Measurements from ENCODE around the gene PTPRO.

The PTPRO gene

DNA sequence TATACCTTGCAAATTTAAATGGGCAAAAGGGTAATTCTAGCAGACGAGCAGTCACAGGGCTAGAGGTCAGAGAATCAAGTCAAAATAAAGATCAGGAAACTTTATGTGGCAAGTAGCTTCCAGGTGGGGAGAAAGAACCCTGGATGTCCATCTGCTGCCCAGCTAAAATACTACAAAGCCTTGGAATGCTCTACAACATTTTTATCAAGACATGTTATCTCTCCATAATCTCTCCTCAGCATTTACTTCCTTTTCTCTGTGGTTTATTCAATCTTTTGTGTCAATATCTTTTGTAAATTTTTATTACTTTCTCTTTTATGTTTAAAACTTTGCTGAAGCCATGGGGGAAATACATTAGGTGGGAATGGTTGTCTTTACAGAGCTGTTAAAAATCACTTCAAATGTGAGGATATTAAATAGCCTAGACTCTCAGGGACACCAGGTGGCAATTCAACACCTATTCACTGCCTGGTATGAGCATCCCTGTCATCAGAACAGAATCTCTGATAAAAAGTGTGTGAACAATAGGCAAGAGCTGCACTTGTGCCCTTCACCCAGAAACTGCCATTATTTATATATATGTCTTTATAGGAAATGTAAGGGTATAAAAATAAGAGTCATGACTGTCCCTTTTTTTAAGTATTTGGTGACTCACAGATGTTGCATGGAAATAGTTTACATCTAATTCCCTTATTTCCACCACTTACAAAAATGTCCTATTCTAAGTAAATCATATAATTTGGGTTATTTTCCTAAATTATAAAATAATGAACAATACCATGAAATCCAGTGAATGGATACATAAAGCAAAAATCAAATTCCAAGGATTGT is 314.0 kb downstream of the PTPRO start:
- no peak overlapping the region for H3K4me3 ChIP-seq (ENCODE audit: low read length)
- no peaks in the 10 kb centered on the region for H3K9me3 ChIP-seq (ENCODE audit: insufficient read depth, low read depth, low read length)
- peaks cover 8% of the 10 kb centered on the region for H3K4me1 ChIP-seq (ENCODE audit: insufficient read depth, low read length)
- H3K36me3 ChIP-seq (ENCODE audit: insufficient read depth, low read depth, low read length), result 0 out of 2 replicates have a peak, but pooled peaks cover 5% of the 10 kb centered on the region
- H3K27ac ChIP-seq (ENCODE audit: low read length), result no peak overlapping the region
- no peaks in the 10 kb centered on the region for H3K27me3 ChIP-seq (ENCODE audit: insufficient read depth, low read length)
- no peak overlapping the region for H3K9ac ChIP-seq (ENCODE audit: low read depth, low read length)

DNA sequence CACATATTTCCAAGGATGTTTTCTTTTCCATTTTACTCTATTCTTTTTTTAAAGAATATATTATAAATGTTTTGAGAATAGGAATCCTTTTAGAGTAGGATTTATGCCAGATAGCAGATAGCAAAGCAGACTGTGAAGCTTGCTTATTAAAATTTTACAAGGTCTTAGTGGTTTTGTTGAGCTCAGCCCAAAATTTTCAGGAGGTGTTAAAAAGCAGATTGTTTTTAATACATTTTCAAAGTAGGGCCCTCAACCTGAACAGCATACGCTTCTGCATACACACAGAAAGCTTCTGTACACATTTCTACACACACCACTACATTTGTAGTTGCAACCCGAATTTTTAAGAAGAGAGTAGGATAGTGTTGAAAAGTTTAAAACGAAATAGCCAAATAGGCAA is 315.9 kb downstream of the PTPRO start:
- H3K9me3 ChIP-seq (ENCODE audit: insufficient read depth, low read depth, low read length), result no peaks in the 10 kb centered on the region
- H3K4me1 ChIP-seq (ENCODE audit: insufficient read depth, low read length), result peaks cover 7% of the 10 kb centered on the region
- no peak overlapping the region for H3K4me3 ChIP-seq (ENCODE audit: low read length)
- no peaks in the 10 kb centered on the region for H3K27me3 ChIP-seq (ENCODE audit: insufficient read depth, low read length)
- H3K9ac ChIP-seq (ENCODE audit: low read depth, low read length), result no peak overlapping the region
- H3K36me3 ChIP-seq (ENCODE audit: insufficient read depth, low read depth, low read length), result 0 out of 2 replicates have a peak, but pooled peaks cover 5% of the 10 kb centered on the region
- H3K27ac ChIP-seq (ENCODE audit: low read length), result no peak overlapping the region

DNA sequence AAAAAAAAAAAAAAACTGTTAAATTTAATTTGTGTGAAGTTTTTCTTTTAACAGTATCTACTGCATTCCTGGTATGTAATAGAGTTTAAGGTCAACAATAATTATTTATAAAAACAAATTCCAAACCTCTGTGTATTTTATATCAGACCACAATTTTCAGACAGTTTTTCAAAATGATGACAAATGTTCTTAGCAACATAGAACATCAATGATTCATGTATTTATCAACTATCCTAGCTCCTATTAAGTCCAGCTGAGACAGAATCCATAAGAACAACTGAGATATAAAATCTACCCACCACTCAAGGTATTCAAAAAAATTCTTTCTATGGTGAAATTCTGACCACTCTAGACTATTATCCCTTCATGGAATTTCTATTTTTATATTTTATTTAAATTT is 322.4 kb downstream of the PTPRO start:
- Histone ChIP-seq H3K9ac (ENCODE audit: low read depth, low read length) (no peak overlapping the region), H3K27ac (ENCODE audit: low read length) (no peak overlapping the region), H3K27me3 (ENCODE audit: insufficient read depth, low read length) (no peaks in the 10 kb centered on the region), H3K9me3 (ENCODE audit: insufficient read depth, low read depth, low read length) (no peaks in the 10 kb centered on the region), H3K4me1 (ENCODE audit: insufficient read depth, low read length) (no peaks in the 10 kb centered on the region), H3K36me3 (ENCODE audit: insufficient read depth, low read depth, low read length) (0 out of 2 replicates have a peak, but pooled peaks cover 5% of the 10 kb centered on the region), H3K4me3 (ENCODE audit: low read length) (no peak overlapping the region)

DNA sequence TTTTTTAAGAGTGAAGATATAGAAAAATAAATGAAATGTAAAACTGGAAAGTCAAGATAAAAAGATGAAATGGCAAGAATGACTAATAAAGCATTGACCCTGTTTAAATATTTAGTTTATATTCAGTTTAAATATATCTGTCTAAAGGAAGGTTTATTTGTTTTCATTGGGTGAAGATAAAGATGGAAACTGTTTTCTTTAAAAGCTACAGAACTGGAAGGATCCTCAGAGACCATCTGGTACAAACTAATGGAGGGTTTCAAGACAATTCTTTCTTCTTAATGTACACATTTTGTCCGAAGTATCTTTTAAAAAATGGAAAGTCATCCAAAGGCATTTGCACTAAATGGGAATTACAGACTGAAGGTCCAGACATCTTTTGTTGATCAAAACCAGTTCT is 324.3 kb downstream of the PTPRO start:
- no peaks in the 10 kb centered on the region for H3K4me1 ChIP-seq (ENCODE audit: insufficient read depth, low read length)
- no peak overlapping the region for H3K27ac ChIP-seq (ENCODE audit: low read length)
- no peaks in the 10 kb centered on the region for H3K27me3 ChIP-seq (ENCODE audit: insufficient read depth, low read length)
- no peak overlapping the region for H3K9ac ChIP-seq (ENCODE audit: low read depth, low read length)
- H3K36me3 ChIP-seq (ENCODE audit: insufficient read depth, low read depth, low read length), result no peaks in the 10 kb centered on the region
- H3K9me3 ChIP-seq (ENCODE audit: insufficient read depth, low read depth, low read length), result no peaks in the 10 kb centered on the region
- no peak overlapping the region for H3K4me3 ChIP-seq (ENCODE audit: low read length)

All from iPS-20b (cell line).